Endothelial cell of umbilical vein (primary cell): Measurements from ENCODE around the gene SNX4. TPM values are rescaled to one million over a fixed set of nuclear protein-coding genes. Genes with fewer than 3 reads are reported as not detected.

Source experiments
- BruUV-seq: library from RNA; stranded (reverse); fragments of 400-500 nt; replicated peaks from 2 replicates; lab custom pipeline; 2021; lab: Mats Ljungman, UMichigan
- CTCF ChIA-PET: fragments of 300-600, 350-600 bp; sonication (Branson Sonifier 250); formaldehyde crosslinking; loops from one replicate; lab custom pipeline; 2021; ENCODE audit warnings: antibody characterized with exemption, inconsistent platforms; lab: Charles Lee
- POLR2A ChIA-PET: fragments of 300-600, 350-600 bp; sonication (Branson Sonifier 250); formaldehyde crosslinking; loops from one replicate; lab custom pipeline; 2021; ENCODE audit warnings: antibody characterized with exemption, inconsistent platforms; lab: Charles Lee
- DNase-seq: peaks from one replicate; pipeline ENCODE4 v3.0.0-alpha.2; 2011; ENCODE audit warnings: low read depth, low spot score
- FAIRE-seq: peaks from 2 replicates; lab custom pipeline; 2011; peaks lifted over from hg19 to GRCh38; lab: Jason Lieb, UNC
- H2AFZ ChIP-seq: 2 replicates; pipeline ENCODE4 v1.6.0; 2012; ENCODE audit warnings: low read depth, low read length, control low read depth, inconsistent platforms
- H3K27ac ChIP-seq: 2 replicates; pipeline ENCODE4 v1.5.1; 2011; ENCODE audit warnings: low read depth, mild to moderate bottlenecking, control low read depth, low read length, moderate library complexity; ENCODE audit not compliant: insufficient read depth
- H3K27me3 ChIP-seq, 2 experiments: 2 replicates each; pipeline versions ENCODE4 v1.6.0 to v1.6.1; 2011; ENCODE audit warnings: low read length in 2 of 2, mixed read lengths in 1 of 2; ENCODE audit not compliant: control insufficient read depth in 2 of 2, insufficient read depth in 2 of 2
- H3K36me3 ChIP-seq, 2 experiments: 2 replicates in 1 of 2; 3 replicates in 1 of 2; pipeline ENCODE4 v1.5.1; 2011; ENCODE audit warnings: low read length in 2 of 2, mild to moderate bottlenecking in 1 of 2, moderate library complexity in 1 of 2; ENCODE audit not compliant: control insufficient read depth in 2 of 2, insufficient read depth in 2 of 2; ENCODE audit errors: extremely low read depth in 1 of 2
- H3K4me1 ChIP-seq: 3 replicates; pipeline ENCODE4 v1.5.1; 2011; ENCODE audit warnings: mild to moderate bottlenecking, low read length; ENCODE audit not compliant: control insufficient read depth, insufficient read depth; ENCODE audit errors: extremely low read depth
- H3K4me2 ChIP-seq: 2 replicates; pipeline ENCODE4 v1.6.1; 2011; ENCODE audit warnings: low read length, control low read depth, mixed read lengths; ENCODE audit not compliant: insufficient read depth
- H3K4me3 ChIP-seq, 3 experiments: fragments of 200-600 bp in 1 of 3; sonication (generic), shearing (Covaris generic) in 1 of 3; replicated peaks in 1 of 3; 2 replicates each; pipeline ENCODE4 v1.5.1; 2011 to 2016; ENCODE audit warnings: control low read depth in 3 of 3, low read length in 3 of 3, mild to moderate bottlenecking in 2 of 3, inconsistent platforms in 1 of 3, low read depth in 1 of 3, moderate library complexity in 1 of 3; ENCODE audit not compliant: insufficient read depth in 1 of 3
- H3K79me2 ChIP-seq: 2 replicates; pipeline ENCODE4 v1.6.0; 2012; ENCODE audit warnings: low read length, inconsistent platforms; ENCODE audit not compliant: control insufficient read depth, insufficient read depth
- H3K9ac ChIP-seq: replicated peaks from 2 replicates; pipeline ENCODE3; 2011; ENCODE audit warnings: low read length, control low read depth; ENCODE audit not compliant: insufficient read depth; ENCODE audit errors: extremely low read depth
- H3K9me1 ChIP-seq: replicated peaks from 3 replicates; pipeline ENCODE4 v1.6.0; 2011; ENCODE audit warnings: mild to moderate bottlenecking, low read length; ENCODE audit not compliant: control insufficient read depth, insufficient read depth; ENCODE audit errors: extremely low read depth
- H3K9me3 ChIP-seq: replicated peaks from 2 replicates; pipeline ENCODE4 v1.5.1; 2012; ENCODE audit warnings: low read length, inconsistent platforms; ENCODE audit not compliant: control insufficient read depth, insufficient read depth
- H4K20me1 ChIP-seq: replicated peaks from 2 replicates; pipeline ENCODE3; 2011; ENCODE audit warnings: mild to moderate bottlenecking, low read length; ENCODE audit not compliant: control insufficient read depth, insufficient read depth; ENCODE audit errors: extremely low read depth
- CTCF ChIP-seq, 2 donors: IDR thresholded peaks; 1 replicate in 1 of 2; 2 replicates in 1 of 2; pipeline ENCODE4 v1.5.1; 2011; ENCODE audit warnings: low read length in 2 of 2, mild to moderate bottlenecking in 2 of 2, moderate library complexity in 2 of 2, control low read depth in 1 of 2, inconsistent platforms in 1 of 2, low read depth in 1 of 2; ENCODE audit not compliant: insufficient read depth in 1 of 2; ENCODE audit errors: extremely low read depth in 1 of 2
- EZH2 ChIP-seq: IDR thresholded peaks from 2 replicates; pipeline ENCODE4 v1.6.1; 2012; ENCODE audit warnings: borderline replicate concordance, low read depth, mild to moderate bottlenecking, moderate library complexity, low read length, inconsistent platforms; ENCODE audit not compliant: severe bottlenecking
- FOS ChIP-seq: IDR thresholded peaks from 2 replicates; pipeline ENCODE4 v1.6.1; 2011; ENCODE audit warnings: mild to moderate bottlenecking, low read length, moderate library complexity, borderline replicate concordance; ENCODE audit not compliant: insufficient read depth
- GATA2 ChIP-seq: IDR thresholded peaks from 2 replicates; pipeline ENCODE4 v1.7.0; 2011; ENCODE audit warnings: low read depth, mild to moderate bottlenecking, moderate library complexity, mixed read lengths, low read length; ENCODE audit not compliant: insufficient read length, insufficient read depth
- JUN ChIP-seq: IDR thresholded peaks from 2 replicates; pipeline ENCODE4 v1.6.1; 2011; ENCODE audit warnings: borderline replicate concordance, low read depth; ENCODE audit not compliant: insufficient read length, insufficient read depth
- MYC ChIP-seq: IDR thresholded peaks from one replicate; pipeline ENCODE4 v1.6.1; 2011; ENCODE audit warnings: mild to moderate bottlenecking, low read depth, low read length
- POLR2A ChIP-seq: IDR thresholded peaks from 2 replicates; pipeline ENCODE4 v1.6.1; 2012; ENCODE audit warnings: low read depth, mild to moderate bottlenecking, control low read depth, low read length
- POLR2AphosphoS5 ChIP-seq: IDR thresholded peaks from 2 replicates; pipeline ENCODE4 v1.6.1; 2012; ENCODE audit warnings: low read depth, mild to moderate bottlenecking, control low read depth, low read length, moderate library complexity; ENCODE audit not compliant: insufficient read depth
- dilution Hi-C: fragments of 300-500 bp; cut with MboI; formaldehyde crosslinking; loops from one replicate; pipeline ENCODE4 v1.15.0; 2019; ENCODE audit warnings: low sequenced_read_pairs; ENCODE audit not compliant: extremely low pct_ligation_motif_present
- intact Hi-C: fragments of 100-400 bp; cut with micrococcal nuclease; formaldehyde crosslinking; loops from one replicate; pipeline ENCODE4 v1.10.0; 2022
- polyA plus RNA-seq, 4 experiments: library from polyadenylated mRNA; depleted of rRNA in 3 of 4; stranded (reverse) in 3 of 4; unstranded in 1 of 4; fragments of >200 nt; gene quantifications; 2 replicates each; pipeline versions ENCODE4 v1.2.1 to v1.2.3, GENCODE V29; 2011 to 2012; ENCODE audit warnings: missing spikeins in 1 of 4
- total RNA-seq: library from RNA; stranded (reverse); gene quantifications from 2 replicates; pipeline ENCODE4 v1.2.3, GENCODE V29; 2021

Gene SNX4
- total and polyA plus RNA-seq, 2 donors (not counting 3 experiments of a cell fraction or from before 2014, with no cell fraction given), result 7.5 to 39.2 TPM

GRCh38 chr3:125436921-125437320, 83.1 kb downstream of the SNX4 start:
- H4K20me1 ChIP-seq, result no peaks in the 10 kb centered on the region
- H3K4me1 ChIP-seq, result no peaks in the 10 kb centered on the region
- no TSS peak for BruUV-seq
- TF ChIP-seq CTCF (IDR thresholded peaks at IDR 0.05; ENCODE audit: extremely low read depth in 1 of 2, insufficient read depth in 1 of 2, low read depth in 1 of 2, low read length in 2 of 2), result no peak
- no peak for TF ChIP-seq POLR2A
- TF ChIP-seq MYC, result no peak
- no peak for TF ChIP-seq GATA2
- no peak for TF ChIP-seq JUN
- TF ChIP-seq POLR2AphosphoS5, result no peak
- no peak for TF ChIP-seq EZH2
- TF ChIP-seq FOS, result no peak
- no peaks in the 10 kb centered on the region for H3K27me3 ChIP-seq
- no peak overlapping the region for H3K4me3 ChIP-seq
- no peak for DNase-seq
- no peaks in the 10 kb centered on the region for H3K79me2 ChIP-seq
- ChIA-PET POLR2A (no interaction called here), CTCF (interaction anchor here (0.7 to 2.4 kb wide), 4 partner anchors 10 to 508 kb away, joined by 3 to 8 read pairs (median 3); no protein-coding TSS in a partner anchor)
- H3K9me3 ChIP-seq, result no peaks in the 10 kb centered on the region
- H3K9me1 ChIP-seq, result no peaks in the 10 kb centered on the region
- H3K4me2 ChIP-seq, result no peak overlapping the region
- intact Hi-C loops (loop anchor here (1.0 to 5.0 kb wide), 7 partner anchors 150 to 675 kb away; no protein-coding TSS in a partner anchor), dilution Hi-C loops (no loop called here)
- no peak overlapping the region for H3K9ac ChIP-seq
- peak; percentile 12 for FAIRE-seq
- no peaks in the 10 kb centered on the region for H3K36me3 ChIP-seq
- H3K27ac ChIP-seq, result no peak overlapping the region
- no peak overlapping the region for H2AFZ ChIP-seq
